CD4-positive, alpha-beta T cell treated with Interleukin-1 beta for 1 hour (primary cell): ENCODE results near the gene INPP1.

Experiments
- DNase-seq, 2 donors: peaks; one replicate each; pipeline ENCODE4 v3.0.0-alpha.2; 2020 to 2022

INPP1 gene

DNA sequence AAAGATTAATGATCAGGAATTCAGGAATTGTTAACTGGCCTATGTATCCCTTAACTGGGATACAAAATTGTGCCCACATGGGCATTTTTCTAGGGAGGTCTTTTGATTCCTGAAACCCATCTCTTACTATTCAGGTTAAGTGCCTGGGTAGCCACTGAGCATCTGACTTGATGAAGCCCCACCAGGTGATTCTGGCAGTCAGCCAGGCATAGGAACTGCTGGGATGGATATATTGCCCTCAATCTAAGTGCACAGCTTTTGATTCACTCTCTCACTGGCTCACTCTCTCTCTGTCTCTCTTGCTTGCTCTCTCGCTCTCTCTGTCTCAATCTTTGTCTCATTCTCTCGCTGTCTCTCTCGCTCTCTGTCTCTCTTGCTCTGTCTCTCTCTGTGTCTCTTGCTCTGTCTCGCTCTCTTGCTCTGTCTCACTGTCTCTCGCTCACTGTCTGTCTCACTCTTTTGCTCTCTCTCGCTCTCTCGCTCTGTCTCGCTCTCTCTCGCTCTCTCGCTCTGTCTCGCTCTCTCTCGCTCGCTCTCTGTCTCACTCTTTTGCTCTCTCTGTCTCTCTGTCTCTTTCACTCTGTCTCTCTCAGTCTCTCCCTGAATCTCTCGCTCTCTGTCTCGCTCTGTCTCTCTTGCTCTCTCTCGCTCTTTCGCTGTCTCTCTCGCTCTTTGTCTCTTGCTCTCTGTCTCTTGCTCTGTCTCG lies 22.3 kb downstream of the INPP1 start:
- no peak for DNase-seq

DNA sequence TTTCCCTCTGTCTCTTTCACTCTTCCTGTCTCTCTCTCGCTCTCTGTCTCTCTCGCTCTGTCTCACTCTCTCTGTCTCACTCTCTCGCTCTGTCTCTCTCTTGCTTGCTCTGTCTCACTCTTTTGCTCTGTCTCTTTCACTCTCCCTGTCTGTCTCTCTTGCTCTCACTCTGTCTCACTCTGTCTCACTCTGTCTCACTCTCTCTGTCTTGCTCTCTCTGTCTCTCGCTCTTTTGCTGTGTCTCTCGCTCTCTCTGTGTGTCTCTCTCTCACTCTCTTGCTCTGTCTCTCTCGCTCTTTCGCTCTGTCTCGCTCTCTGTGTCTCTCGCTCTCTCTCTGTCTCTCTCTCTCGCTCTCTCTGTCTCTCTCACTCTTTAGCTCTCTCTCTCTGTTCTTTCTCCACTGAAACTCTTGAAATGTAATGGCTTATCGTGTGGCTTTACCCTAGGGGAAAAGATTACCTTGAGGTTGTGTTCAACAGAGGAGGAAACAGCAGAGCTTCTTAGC lies 22.9 kb downstream of the INPP1 start:
- DNase-seq: no peak

DNA sequence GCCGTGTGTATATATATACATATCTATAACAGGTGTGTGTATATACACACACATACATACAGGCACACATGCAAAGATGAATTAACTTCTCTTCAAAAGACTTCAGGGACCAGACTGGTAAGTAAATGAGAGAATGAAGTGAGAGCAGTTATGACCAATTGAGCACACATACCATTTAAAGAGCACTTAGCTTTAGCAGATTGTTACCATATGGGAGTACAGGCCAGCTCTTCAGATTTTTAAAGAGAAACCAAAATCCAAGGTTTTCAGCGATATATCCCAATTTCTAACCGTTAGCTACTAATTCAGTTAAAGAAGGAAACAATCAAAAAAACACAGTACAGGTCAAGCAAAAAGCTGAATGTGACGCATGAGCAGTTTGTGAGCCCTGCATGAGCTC lies 23.7 kb downstream of the INPP1 start:
- no peak for DNase-seq

DNA sequence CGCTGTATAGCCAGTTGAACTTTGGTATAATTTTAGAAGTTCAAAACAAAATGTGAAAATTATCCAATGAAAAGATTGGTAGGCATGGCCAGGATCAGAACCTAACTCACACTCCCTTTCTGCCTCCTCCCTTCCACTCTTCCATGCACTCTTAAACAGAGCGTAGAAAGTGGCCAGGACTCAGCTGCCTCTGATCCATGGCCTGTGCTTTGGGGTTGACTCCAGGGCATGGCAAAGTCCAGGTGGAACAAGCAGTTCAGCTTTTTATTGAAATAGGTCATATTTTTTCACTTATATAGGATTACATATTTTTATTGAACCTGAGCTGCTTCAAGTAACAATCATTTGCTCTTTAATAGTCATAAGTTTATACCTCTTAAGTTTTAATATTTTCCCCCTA lies 26.2 kb downstream of the INPP1 start:
- DNase-seq: no peak

DNA sequence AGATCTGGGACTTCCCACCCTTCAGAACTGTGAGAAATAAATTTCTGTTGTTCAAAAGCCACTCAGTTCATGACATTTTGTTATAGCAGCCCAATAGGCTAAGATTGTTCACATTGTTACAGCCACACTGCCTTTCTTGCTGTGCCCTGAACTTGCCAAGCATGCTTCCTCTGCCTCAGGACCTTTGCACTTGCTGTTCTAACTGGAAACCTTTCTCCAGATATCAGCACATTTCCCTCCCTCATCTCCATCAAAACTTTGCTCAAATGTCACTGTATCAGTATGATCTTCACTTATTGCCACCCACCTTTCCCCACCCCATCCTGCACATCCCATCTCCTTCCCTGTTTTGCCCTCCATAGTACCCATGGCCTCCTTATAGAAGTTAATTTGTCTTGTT lies 32.7 kb downstream of the INPP1 start:
- DNase-seq: no peak

DNA sequence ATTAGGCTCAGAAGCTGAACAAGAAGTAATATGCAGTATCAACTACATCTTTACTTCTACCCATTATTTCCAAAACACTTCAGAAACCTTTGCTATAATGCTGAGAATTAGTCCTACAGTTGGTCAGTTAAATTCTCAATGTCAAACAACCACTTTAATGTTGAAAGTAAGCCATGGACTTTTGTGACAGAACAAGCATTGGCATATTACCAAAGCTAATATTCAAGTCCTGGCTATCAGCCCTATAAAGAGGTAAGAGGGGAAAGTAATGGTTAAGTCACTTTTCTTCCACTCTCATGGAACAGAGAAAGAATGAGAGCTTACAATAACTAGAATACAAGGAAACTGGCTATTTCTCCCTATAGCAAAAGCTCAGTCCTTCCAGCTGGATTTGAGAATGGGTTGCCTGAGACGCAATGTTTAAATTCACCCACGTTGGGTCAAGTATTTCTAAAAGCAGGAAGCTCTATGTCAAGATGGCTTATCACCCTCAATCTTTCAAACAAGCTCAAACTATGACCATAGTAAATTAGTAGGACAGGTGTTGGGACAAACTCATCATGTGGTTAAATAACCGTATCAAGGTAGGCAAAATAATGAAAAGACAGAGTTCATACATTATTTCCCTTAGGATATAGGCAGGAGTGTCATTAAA lies 33.3 kb downstream of the INPP1 start:
- DNase-seq: no peak

DNA sequence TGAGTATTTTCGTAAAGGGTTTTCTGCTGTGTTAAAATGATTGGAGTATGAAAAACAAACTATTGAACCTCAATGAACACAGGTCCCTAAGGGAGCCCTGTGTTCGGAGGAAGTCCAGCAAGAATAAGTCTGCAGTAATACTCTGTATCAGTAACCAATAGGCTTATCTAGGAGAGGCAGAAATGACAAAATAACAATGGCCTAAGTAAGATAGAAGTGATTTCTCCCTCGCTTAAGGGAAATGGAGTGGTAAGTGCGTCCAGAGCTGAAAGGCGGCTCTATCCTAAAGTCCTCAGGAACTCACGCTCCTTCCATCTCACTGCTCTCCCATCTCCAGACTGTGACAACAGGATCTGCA lies 35.5 kb downstream of the INPP1 start:
- DNase-seq: no peak

DNA sequence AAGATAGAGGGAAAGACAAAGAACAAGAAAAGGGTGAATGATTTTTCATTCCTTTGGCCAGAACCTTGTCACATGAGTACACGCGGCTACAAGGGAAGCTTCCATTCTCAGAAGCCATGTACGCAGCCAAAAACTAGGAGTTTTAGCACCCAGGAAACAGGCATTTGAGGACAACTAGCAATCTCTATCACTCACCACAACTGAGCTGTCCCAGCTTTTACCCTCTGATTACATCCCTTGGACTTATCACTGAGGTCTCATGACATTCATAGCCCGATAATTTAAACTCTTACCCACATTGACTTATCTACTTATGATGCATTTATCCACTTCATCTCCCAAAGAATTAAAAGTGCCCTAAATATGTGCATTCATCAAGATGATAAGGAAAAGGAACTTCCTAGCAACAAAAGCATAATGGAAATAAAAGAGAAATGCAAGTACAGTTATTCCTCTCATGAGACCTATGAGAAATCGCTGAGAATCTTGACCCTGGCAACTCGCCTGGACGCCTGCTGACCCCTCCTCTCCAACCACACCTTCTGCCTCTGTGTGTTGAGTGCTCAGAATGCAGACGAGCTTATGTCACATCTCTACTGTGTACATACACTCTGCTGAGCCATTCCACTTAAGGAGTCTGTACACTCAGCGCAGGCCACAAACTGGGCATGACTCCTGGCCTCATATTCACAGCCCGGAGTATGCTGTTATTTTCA lies 36.0 kb downstream of the INPP1 start:
- no peak for DNase-seq

DNA sequence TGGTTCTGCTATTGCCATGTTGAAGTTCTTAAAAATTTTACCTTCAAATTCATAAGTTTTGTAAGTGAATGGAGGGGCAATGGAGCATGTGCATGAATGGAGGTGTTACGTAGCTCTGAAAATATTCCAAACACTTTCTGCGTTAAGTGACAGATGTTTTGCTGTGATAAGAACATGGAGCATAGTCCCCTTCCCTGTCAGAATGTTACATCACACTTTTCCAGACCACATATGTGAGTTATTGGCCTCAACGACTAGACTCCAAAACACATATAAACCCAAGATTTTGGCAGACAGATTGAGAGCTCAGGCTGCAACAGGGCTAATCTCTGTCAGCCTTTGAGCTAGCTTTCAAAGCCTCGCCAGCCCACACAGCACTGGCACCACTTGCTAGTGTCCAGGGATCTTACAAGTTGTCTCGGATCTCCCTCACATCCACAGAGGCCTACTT lies 37.6 kb downstream of the INPP1 start:
- no peak for DNase-seq

DNA sequence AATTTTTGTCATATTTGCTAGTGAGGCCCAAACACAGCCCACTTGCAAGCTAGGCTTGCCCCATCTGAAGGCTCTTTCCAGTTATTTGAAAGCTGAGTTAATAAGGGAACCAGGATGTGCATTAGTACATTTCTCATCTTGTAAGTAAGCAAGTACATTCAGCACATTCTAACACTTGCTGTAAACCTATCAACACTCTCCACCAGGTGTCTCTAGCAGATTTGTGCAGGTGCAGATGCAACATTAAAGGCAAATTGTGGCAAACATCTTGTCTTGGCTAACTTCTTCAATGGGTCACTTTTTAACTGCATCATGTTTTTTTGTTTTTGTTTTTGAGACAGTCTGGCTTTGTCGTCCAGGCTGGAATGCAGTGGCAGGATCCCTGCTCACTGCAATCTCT lies 39.5 kb downstream of the INPP1 start:
- peak; percentile 21 to 70 for DNase-seq

DNA sequence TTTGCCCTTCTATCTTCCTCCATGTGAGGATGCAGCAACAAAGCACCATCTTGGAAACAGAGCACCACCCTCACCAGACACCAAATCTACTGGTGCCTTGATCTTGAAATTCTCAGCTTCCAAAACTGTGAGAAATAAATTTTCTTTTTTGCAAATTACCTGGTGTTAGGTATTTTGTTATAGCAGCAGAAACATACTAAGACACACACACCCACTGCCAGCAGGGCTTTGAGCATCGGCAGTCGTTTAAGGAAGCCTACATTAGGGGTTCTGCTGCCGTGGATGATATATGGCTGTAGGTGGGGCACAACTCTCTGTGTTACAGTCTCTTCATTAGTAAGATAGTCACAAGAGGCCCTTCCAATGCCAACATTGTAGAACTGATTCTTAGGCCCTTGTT lies 44.0 kb downstream of the INPP1 start:
- no peak for DNase-seq

DNA sequence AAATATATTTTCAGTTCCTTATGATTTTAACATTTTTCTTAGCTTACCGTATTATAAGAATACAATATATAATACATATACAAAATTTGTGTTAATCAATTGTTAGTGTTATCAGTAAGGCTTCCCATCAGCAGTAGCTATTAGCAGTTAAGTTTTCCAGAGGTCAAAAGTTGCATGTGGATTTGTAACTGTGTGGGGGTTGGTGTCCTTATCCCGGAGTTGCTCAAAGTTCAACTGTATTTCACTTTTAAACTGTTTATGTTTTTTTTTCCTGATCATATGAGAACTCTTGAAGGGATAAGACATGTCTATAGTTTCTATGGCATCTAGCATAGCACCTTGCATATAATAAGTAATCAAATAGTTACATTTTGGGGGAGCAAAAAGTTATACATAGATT lies 52.9 kb downstream of the INPP1 start:
- no peak for DNase-seq

DNA sequence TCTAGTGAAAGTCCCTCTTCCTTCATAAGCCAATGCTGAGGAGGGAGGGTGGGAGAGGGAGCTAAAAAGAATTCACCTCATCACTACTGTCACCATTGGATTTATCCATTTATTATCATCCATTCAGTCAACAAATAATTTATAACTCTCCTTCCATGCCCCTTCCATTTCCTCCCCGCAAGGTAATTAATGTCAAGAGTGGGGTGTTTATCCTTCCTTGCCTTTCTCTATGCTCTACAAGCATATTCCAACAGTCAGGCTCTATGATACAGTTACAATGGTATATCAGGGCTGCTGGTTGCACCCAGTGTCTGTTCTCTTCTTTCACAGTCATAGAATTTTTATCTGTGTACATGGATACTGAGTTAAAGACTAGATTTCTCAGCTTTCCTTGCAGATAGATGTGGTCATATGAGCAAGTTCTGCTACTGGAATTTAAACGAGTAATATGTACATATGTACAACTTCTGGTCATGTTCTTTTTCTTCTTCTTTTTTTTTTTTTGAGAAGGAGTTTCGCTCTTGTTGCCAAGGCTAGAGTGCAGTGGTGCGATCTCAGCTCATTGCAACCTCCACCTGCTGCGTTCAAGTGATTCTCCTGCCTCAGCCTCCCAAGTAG lies 59.7 kb downstream of the INPP1 start:
- DNase-seq: no peak

DNA sequence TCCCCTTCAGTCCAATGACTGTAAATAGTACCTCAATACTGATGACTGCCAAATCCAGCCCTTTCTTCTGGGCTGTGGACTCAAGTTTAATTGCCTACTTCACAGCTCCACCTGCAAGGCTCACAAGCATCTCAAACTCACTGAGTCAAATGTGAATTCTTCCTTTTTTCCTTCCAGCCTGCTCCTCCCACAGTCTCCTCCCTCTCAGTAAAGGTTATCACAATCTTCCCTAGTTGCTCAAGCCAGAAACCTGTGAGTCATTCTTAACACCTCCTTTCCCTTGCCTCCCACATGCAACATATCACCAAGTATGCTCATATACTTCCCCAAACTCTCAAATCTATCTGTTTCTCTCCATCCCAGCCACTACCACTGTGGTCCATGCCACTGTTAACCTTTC lies 61.1 kb downstream of the INPP1 start:
- no peak for DNase-seq

DNA sequence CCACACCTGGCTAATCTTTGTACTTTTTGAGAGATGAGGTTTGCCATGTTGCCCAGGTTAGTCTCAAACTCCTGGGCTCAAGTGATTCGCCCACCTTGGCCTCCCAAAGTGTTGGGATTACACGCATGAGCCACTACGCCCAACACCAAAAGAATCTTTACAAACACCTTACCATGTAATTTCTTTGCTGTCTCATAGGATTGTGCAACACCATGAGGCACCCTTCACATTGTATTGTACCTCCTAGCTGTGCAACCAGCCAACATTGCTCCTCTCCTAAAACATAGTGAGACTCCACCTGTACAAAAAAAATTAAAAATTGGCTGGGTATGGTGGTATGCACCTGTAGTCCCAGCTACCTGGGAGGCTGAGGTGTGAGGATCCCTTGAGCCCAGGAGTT lies 61.7 kb downstream of the INPP1 start:
- no peak for DNase-seq

DNA sequence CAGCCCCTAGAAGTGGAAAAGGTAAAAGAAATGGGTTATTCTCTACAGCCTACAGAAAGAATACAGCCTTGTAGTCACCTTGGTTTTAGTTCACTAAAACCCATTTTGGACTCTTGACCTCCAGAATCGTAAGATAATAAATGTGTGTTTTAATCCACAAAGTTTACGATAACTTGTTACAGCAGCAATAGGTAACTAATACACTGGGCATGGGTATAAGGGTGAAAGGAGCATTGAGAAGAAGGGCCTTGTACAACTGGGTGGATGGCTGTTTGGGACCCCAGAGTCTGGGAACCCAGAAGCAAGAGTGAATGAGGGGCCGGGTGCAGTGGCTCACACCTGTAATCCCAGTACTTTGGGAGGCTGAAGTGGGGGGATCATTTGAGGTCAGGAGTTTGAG lies 62.6 kb downstream of the INPP1 start:
- no peak for DNase-seq

DNA sequence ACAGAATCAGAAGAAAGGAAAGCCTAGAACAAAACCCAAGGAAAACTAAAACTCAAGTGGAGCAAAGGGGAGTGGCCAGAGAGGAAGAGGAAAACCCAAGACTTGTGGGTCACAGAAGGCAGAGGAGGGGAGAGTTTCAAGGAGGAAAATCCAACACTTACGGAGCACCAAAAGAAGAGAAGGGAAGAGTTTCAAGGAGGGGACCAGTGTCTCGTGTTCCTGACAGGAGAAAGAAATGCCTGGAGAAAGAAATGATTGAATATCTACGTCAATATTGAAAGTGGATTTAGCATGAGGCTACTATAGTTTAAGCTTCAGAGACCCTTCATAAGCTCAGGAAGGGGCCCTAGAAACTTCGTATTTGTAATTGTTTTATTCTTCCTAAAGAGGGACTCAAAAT lies 63.4 kb downstream of the INPP1 start:
- no peak for DNase-seq

DNA sequence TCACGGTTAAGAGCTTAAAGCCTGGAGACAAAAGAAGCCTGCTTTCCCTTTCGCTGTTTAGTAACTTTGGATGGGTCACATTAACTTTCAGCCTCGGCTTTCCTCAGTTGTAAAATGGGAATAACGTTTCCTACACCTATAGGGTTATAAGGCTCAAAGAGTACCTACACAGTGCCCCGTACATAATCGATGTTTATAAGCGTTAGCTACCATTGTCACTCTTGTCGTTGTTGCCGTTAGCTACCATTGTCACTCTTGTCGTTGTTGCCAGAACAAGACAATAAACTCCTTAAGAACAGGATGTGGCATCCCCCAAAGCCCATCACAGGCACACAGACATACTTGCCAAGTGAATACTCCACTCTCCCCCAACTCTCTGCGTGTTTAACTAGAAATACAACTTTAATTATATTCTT lies 63.9 kb downstream of the INPP1 start:
- peak in 1 of 2 donors; percentile 76 for DNase-seq

DNA sequence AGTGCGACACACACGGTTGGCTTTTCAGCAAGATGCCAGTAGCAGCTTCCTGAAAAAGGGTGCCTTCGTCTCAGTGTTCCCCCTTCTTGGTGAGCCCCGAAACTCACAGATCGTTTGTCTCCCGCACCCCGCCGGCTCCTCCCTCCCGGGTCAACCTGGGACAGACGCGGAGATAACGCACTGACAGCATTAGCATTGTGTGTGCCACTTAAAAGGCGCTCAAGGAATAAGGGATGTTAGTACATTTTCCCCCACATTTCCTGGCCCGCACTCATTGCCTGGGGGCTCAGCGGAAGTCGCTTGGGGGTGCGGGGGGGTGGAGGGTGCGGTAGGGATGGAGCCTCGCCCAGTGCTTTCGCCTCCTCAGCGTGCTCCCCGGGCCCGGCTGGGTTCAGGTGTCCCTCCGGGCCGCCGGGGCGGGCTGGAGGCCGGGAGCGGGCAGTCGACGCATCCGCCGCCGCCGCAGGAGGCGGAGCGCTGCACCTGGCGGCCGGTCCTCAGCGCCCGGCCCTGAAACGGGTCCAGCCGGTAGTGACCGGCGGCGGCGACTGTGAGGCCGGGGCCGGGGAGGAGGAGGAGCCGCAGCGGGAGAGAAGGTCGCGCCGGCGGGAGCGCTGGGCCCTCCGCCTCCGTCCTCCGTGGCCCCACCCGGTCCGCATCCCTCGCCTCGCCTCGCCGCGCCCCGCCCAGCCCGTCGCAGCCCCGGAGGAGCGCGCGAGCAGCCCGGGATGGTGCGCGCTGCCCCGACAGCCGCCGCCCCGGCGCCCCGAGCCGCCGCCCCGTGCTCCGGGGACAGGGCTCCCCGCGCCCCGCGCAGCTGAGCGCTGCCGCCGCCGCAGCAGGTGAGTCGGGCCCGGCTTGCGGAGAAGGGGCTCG lies 64.5 kb downstream of the INPP1 start, which contains the start of gene MFSD6:
MFSD6 (plus strand) TSS at position 694 of the 876 bp plus-strand sequence. CDS start 27,675 bp downstream, outside the sequence.
- DNase-seq: peak; percentile 64 to 80

DNA sequence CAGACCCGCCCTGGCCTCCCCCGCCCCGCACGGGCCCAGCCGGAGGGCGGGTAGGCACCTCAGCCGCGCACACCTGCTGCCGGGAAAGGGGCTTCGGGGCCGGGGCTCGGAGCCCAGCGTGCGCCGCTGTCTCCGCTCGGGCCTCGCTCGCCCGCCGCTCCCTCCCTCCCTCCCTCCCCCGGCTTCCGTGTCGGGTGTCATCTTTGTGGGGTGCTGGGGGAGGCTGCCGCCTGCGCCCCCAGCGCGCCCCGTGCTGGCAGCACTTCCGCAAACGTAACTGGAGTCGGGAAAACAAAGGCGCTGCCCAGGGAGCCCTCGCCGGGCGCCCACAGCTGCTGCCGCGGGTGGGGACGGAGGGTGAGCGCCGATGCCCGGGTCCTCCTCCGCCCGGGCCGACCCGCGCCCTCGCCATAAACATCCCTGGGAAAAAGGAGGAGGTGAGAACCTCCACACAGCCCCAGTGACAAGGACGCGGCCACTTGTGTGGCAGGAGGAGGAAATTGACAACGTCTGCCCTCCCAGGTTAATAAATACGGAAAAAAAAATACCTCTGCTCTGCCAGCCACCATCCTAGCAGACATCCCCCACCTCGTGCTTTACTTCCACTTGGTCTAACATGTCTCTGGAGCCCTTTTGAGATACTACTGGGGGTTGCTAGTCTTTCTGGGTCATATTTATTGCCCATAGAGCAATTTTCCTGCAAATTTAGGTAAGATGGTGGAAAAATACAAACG lies 65.3 kb downstream of the INPP1 start:
- peak; percentile 84 to 86 for DNase-seq

DNA sequence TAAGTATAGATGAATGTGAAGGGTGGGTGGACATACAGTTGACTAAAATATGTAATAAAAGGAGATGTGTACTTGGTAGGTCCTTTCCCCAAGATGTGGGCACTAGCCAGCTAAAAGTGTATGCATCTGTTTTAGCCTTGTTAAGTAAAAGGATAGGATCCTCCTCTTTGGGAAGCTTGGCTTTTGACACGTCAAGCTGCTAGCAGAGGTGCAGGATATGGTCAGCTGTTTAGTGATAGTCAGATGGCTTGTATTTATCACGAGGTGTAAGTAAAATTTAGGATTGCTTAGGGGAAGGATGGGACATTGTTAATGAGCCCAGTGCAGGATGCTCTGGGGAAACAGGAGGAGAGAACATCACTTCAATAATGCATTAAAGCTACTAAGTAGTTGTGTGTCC lies 66.2 kb downstream of the INPP1 start:
- DNase-seq: no peak

DNA sequence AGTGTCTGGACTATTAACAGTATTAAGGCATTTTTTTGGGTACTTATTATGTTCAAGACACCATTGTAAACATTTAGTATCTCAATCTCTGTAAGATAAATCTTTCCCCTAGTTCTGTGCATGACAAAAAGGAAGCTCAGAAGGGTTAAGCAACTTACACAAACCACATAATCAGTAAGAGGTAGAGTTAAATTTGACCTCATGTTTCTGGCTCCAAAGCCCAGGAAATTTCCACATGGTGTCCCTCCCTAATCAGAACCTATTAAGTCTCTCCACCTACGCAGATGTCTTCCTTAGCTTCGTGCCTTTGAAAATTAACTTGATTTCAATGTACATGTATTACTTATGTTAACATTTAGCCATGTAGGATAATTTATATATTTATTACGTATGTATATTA lies 66.8 kb downstream of the INPP1 start:
- DNase-seq: no peak
